ENCODE results near the gene HTRA2.

Gene HTRA2

DNA sequence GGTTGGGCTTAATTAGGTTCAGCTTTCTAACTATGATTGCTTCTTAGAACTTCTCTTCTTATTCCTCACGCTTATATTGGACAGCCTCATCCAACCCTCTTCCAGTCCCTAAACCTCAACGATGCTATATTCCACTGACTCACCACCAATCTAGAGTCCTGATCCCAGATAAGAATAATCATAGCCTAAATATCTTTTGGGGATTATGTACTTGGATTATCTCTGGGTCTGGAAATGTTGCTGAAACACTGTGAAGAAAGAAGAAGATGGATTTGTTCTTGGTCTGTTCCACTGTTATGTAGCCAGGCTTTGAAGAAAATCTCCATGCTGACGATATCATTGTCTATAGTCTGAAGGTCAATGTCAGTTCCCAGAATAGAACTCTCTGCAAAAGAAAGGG is 51.7 kb downstream of the HTRA2 start:
- TF ChIP-seq, protein P1, sequence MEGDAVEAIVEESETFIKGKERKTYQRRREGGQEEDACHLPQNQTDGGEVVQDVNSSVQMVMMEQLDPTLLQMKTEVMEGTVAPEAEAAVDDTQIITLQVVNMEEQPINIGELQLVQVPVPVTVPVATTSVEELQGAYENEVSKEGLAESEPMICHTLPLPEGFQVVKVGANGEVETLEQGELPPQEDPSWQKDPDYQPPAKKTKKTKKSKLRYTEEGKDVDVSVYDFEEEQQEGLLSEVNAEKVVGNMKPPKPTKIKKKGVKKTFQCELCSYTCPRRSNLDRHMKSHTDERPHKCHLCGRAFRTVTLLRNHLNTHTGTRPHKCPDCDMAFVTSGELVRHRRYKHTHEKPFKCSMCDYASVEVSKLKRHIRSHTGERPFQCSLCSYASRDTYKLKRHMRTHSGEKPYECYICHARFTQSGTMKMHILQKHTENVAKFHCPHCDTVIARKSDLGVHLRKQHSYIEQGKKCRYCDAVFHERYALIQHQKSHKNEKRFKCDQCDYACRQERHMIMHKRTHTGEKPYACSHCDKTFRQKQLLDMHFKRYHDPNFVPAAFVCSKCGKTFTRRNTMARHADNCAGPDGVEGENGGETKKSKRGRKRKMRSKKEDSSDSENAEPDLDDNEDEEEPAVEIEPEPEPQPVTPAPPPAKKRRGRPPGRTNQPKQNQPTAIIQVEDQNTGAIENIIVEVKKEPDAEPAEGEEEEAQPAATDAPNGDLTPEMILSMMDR (IDR thresholded peaks at IDR 0.05; ENCODE audit: low read depth, low read length) = no peak
- H3K4me3 ChIP-seq (replicated peaks in 1 of 2; ENCODE audit: low read depth in 2 of 2, low read length in 2 of 2) = no peak overlapping the region
- no peak for DNase-seq (ENCODE audit: low read depth in 2 of 2)

DNA sequence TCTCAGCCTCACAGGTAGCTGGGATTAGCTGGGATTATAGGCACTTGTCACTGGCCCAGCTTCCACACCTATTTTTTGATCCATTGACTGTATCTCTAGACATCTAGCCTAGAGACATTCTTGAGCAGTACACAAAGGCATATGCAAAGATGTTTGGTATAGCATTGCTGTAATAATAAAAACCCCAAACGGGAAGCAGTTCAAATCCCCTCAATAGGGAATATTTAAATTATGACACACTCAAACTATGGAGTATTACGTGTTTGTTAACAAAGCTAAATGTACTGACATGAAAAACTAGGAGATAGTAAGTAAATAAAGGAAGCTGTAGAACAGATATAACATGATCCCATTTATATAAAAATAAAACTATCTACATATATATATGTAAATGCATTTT is 52.5 kb downstream of the HTRA2 start:
- H3K4me3 ChIP-seq (replicated peaks in 1 of 2; ENCODE audit: low read depth in 2 of 2, low read length in 2 of 2) = no peak overlapping the region
- DNase-seq (ENCODE audit: low read depth in 2 of 2) = no peak
- TF ChIP-seq, protein P1 (IDR thresholded peaks at IDR 0.05; ENCODE audit: low read depth, low read length) = no peak

Measured in cardiac fibroblast (primary cell).